ENCODE results near the gene COTL1. TPM values are rescaled to one million over a fixed set of nuclear protein-coding genes. Genes with fewer than 3 reads are reported as not detected.

COTL1 gene
- total RNA-seq, 4 donors from 2014 or later: 7.9 to 12.9 (median 10.3) TPM

DNA sequence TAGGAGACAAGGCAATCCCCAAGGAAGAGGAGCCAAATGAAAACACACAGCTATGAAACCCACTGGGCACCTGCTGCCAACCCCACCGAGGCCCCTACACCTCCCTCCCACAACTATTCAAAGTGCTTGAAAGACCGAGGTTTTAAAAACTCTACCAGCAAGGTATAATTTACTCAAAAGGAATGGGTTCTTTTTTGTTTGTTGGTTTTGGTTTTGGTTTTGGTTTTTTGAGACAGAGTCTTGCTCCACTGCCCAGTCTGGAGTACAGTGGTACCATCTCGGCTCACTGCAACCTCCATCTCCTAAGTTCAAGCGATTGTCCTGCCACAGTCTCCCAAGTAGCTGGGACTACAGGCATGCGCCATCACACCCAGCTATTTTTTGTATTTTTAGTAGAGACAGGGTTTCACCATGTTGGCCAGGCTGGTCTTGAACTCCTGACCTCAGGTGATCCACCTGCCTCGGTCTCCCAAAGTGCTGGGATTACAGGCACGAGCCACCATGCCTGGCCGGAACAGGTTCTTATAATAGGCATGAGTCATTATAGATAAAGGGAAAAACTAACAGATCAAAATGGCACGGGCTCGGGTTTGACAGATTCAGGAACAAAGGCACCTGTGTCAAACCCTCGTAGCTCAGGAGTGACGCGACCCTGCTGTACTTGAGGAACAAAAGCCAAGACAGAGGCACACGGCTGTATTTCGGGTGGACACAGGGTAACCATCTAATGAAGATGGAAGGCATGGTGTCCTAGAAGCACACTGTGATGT is 40.7 kb downstream of the COTL1 start:
- WGBS: 93% methylated on average over 15 of the region's 15 CpGs
- no peaks in the 10 kb centered on the region for H3K27me3 ChIP-seq
- no peak overlapping the region for H3K4me3 ChIP-seq
- TF ChIP-seq POLR2AphosphoS5 (IDR thresholded peaks at IDR 0.05) (no peak), POLR2A (IDR thresholded peaks at IDR 0.05) (no peak), EP300 (IDR thresholded peaks at IDR 0.05) (no peak)
- TF ChIP-seq, protein P1, sequence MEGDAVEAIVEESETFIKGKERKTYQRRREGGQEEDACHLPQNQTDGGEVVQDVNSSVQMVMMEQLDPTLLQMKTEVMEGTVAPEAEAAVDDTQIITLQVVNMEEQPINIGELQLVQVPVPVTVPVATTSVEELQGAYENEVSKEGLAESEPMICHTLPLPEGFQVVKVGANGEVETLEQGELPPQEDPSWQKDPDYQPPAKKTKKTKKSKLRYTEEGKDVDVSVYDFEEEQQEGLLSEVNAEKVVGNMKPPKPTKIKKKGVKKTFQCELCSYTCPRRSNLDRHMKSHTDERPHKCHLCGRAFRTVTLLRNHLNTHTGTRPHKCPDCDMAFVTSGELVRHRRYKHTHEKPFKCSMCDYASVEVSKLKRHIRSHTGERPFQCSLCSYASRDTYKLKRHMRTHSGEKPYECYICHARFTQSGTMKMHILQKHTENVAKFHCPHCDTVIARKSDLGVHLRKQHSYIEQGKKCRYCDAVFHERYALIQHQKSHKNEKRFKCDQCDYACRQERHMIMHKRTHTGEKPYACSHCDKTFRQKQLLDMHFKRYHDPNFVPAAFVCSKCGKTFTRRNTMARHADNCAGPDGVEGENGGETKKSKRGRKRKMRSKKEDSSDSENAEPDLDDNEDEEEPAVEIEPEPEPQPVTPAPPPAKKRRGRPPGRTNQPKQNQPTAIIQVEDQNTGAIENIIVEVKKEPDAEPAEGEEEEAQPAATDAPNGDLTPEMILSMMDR (IDR thresholded peaks at IDR 0.05): no peak
- no peaks in the 10 kb centered on the region for H3K36me3 ChIP-seq
- DNase-seq (ENCODE audit: low spot score in 2 of 2): no peak
- no peak overlapping the region for H3K27ac ChIP-seq
- no peaks in the 10 kb centered on the region for H3K9me3 ChIP-seq
- H3K4me1 ChIP-seq: no peaks in the 10 kb centered on the region

DNA sequence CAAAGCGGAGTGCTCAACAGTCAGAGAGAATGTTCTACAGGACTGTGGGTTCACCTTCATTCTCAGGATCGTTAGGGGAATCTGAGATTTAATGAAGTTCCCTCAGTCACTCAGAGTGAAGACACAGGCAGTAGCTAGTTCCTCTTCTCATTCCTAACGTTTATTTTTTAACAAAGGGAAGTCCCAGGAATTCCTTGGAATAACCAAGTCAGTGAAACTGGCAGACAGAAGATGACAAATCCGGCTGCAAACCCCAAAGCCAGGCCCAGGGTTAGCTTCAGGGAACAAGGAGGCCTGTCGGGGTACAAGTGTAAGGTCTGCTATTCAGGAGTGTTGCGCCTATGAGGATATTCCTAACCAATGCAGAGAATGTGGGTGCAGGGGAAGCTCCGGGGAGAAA is 42.0 kb downstream of the COTL1 start:
- 90% methylated on average over 7 of the region's 7 CpGs for WGBS
- H3K27me3 ChIP-seq: no peaks in the 10 kb centered on the region
- H3K27ac ChIP-seq: no peak overlapping the region
- no peak for TF ChIP-seq POLR2AphosphoS5 (IDR thresholded peaks at IDR 0.05)
- no peak for TF ChIP-seq POLR2A (IDR thresholded peaks at IDR 0.05)
- no peak for TF ChIP-seq EP300 (IDR thresholded peaks at IDR 0.05)
- TF ChIP-seq, protein P1 (IDR thresholded peaks at IDR 0.05): no peak
- H3K9me3 ChIP-seq: no peaks in the 10 kb centered on the region
- DNase-seq (ENCODE audit: low spot score in 2 of 2): no peak
- H3K4me1 ChIP-seq: no peaks in the 10 kb centered on the region
- no peaks in the 10 kb centered on the region for H3K36me3 ChIP-seq
- H3K4me3 ChIP-seq: no peak overlapping the region

GRCh38 chr16:84574191-84574590 is 43.7 kb downstream of the COTL1 start:
- DNase-seq (ENCODE audit: low spot score in 2 of 2): no peak
- no peak overlapping the region for H3K4me3 ChIP-seq
- H3K27ac ChIP-seq: no peak overlapping the region
- H3K4me1 ChIP-seq: no peaks in the 10 kb centered on the region
- no peaks in the 10 kb centered on the region for H3K27me3 ChIP-seq
- H3K9me3 ChIP-seq: no peaks in the 10 kb centered on the region
- no peaks in the 10 kb centered on the region for H3K36me3 ChIP-seq
- TF ChIP-seq EP300 (IDR thresholded peaks at IDR 0.05) (no peak), POLR2AphosphoS5 (IDR thresholded peaks at IDR 0.05) (no peak), POLR2A (IDR thresholded peaks at IDR 0.05) (no peak)
- TF ChIP-seq, protein P1 (IDR thresholded peaks at IDR 0.05): no peak
- WGBS: 79% methylated on average over 9 of the region's 12 CpGs

DNA sequence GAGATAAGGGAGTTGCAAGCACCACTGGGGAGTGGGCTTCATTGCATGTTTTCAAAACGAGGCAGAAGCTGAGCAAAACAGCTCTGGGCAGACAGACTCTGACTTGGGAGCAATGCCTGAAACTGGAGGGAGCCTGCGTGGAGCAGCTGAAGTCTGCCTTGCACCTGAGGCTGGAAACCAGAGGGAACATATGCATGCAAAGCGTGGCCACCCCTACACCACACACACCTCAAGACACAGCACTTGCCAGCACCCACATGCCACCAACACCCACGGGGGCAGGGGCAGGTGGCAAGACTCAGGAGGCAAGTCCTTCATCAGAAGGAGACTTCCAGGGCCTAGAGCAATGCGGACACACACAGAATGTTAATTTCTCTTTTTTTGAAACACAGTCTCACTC is 45.8 kb downstream of the COTL1 start:
- Histone ChIP-seq H3K27ac (no peak overlapping the region), H3K4me1 (no peaks in the 10 kb centered on the region)
- 60% methylated on average over 4 of the region's 5 CpGs for WGBS

GRCh38 chr16:84571506-84571905 is 46.4 kb downstream of the COTL1 start:
- 100% methylated on average over 9 of the region's 13 CpGs for WGBS
- Histone ChIP-seq H3K4me1 (no peaks in the 10 kb centered on the region), H3K4me3 (no peak overlapping the region), H3K27ac (no peak overlapping the region), H3K27me3 (no peaks in the 10 kb centered on the region), H3K9me3 (no peaks in the 10 kb centered on the region), H3K36me3 (no peaks in the 10 kb centered on the region)
- no peak for DNase-seq (ENCODE audit: low spot score in 2 of 2)
- no peak for TF ChIP-seq POLR2AphosphoS5 (IDR thresholded peaks at IDR 0.05)
- TF ChIP-seq EP300 (IDR thresholded peaks at IDR 0.05): no peak

More for the DNA sequence above, 45.8 kb downstream of the COTL1 start:
- no peak for DNase-seq (ENCODE audit: low spot score in 2 of 2)
- no peaks in the 10 kb centered on the region for H3K9me3 ChIP-seq
- no peaks in the 10 kb centered on the region for H3K36me3 ChIP-seq
- no peak overlapping the region for H3K4me3 ChIP-seq
- H3K27me3 ChIP-seq: no peaks in the 10 kb centered on the region
- TF ChIP-seq EP300 (IDR thresholded peaks at IDR 0.05): no peak
- TF ChIP-seq POLR2AphosphoS5 (IDR thresholded peaks at IDR 0.05): no peak
- TF ChIP-seq, protein P1 (IDR thresholded peaks at IDR 0.05): no peak
- TF ChIP-seq POLR2A (IDR thresholded peaks at IDR 0.05): no peak
